Right lobe of liver (tissue), 4 donors: ENCODE measurements around the gene FITM1.

Experiments used
- CTCF ChIP-seq, 4 donors: fragments of 200-600 bp in 3 of 4; fragments of 450-650 bp in 1 of 4; IDR thresholded peaks; one replicate each; pipeline versions ENCODE4 v1.5.1 to v1.8.0; 2016 to 2022; ENCODE audit warnings: antibody characterized with exemption in 4 of 4, mild to moderate bottlenecking in 2 of 4
- POLR2A ChIP-seq: fragments of 450-650 bp; IDR thresholded peaks from one replicate; pipeline ENCODE4 v1.6.1; 2017; ENCODE audit warnings: antibody characterized with exemption, mild to moderate bottlenecking
- donor health status: DM: no; HTN: no; CAD: no.
- donor health status: DM: no; HTN: no; CAD: no.
- donor health status: DM: no; HTN: yes; CAD: no.

GRCh38 chr14:24094841-24095270 lies 35.6 kb upstream of the FITM1 start:
- TF ChIP-seq CTCF (IDR thresholded peaks at IDR 0.05) (no peak), POLR2A (no peak)
